Liver (tissue), 9 donors: ENCODE results near the gene AHRR. TPM values are rescaled to one million over a fixed set of nuclear protein-coding genes. Genes with fewer than 3 reads are reported as not detected.

Experiments used
- DNase-seq: peaks from one replicate; pipeline ENCODE4 v3.0.0-alpha.2; 2017; ENCODE audit warnings: low spot score
- H3K27ac ChIP-seq, 2 donors: one replicate each; pipeline ENCODE4 v1.7.0; 2013; ENCODE audit warnings: inconsistent platforms in 2 of 2, low read length in 2 of 2, control low read depth in 1 of 2, low read depth in 1 of 2, mild to moderate bottlenecking in 1 of 2
- H3K27me3 ChIP-seq, 4 donors: one replicate each; pipeline versions ENCODE4 v1.6.1 to v1.7.0; 2013; ENCODE audit warnings: low read length in 3 of 4, inconsistent platforms in 1 of 4, mild to moderate bottlenecking in 1 of 4, moderate library complexity in 1 of 4; ENCODE audit not compliant: control insufficient read depth in 4 of 4, insufficient read depth in 4 of 4
- H3K36me3 ChIP-seq, 4 donors: one replicate each; pipeline versions ENCODE4 v1.6.1 to v1.7.0; 2013; ENCODE audit warnings: low read length in 3 of 4, mild to moderate bottlenecking in 3 of 4, low read depth in 1 of 4, moderate library complexity in 1 of 4; ENCODE audit not compliant: control insufficient read depth in 4 of 4, insufficient read depth in 3 of 4
- H3K4me1 ChIP-seq, 4 donors: one replicate each; pipeline versions ENCODE4 v1.6.1 to v1.7.0; 2013; ENCODE audit warnings: low read length in 3 of 4, mild to moderate bottlenecking in 3 of 4, moderate library complexity in 1 of 4; ENCODE audit not compliant: control insufficient read depth in 4 of 4, insufficient read depth in 4 of 4
- H3K4me3 ChIP-seq, 3 donors: one replicate each; pipeline versions ENCODE4 v1.6.1 to v1.7.0; 2013; ENCODE audit warnings: low read length in 3 of 3, control low read depth in 1 of 3, low read depth in 1 of 3, mild to moderate bottlenecking in 1 of 3
- H3K9ac ChIP-seq, 2 donors: one replicate each; pipeline ENCODE4 v1.7.0; 2013; ENCODE audit warnings: low read length in 2 of 2, mild to moderate bottlenecking in 2 of 2, moderate library complexity in 2 of 2, control low read depth in 1 of 2, low read depth in 1 of 2
- H3K9me3 ChIP-seq, 4 donors: one replicate each; pipeline versions ENCODE4 v1.6.1 to v1.7.0; 2013; ENCODE audit warnings: low read length in 3 of 4; ENCODE audit not compliant: control insufficient read depth in 4 of 4
- ATF3 ChIP-seq: IDR thresholded peaks from 2 replicates; pipeline ENCODE4 v1.6.1; 2016; ENCODE audit warnings: antibody characterized with exemption
- EGR1 ChIP-seq, 2 donors: IDR thresholded peaks; 2 replicates each; pipeline ENCODE4 v1.6.1; 2016 to 2018; ENCODE audit warnings: antibody characterized with exemption in 2 of 2, low read depth in 2 of 2
- FOXA1 ChIP-seq: IDR thresholded peaks from 2 replicates; pipeline ENCODE4 v1.6.1; 2016; ENCODE audit warnings: antibody characterized with exemption
- FOXA2 ChIP-seq: IDR thresholded peaks from 2 replicates; pipeline ENCODE4 v1.6.1; 2016; ENCODE audit warnings: antibody characterized with exemption
- GABPA ChIP-seq, 2 donors: IDR thresholded peaks in 1 of 2; conservative IDR thresholded peaks in 1 of 2; 2 replicates each; pipeline ENCODE4 v1.6.1; 2016; ENCODE audit warnings: antibody characterized with exemption in 2 of 2, mild to moderate bottlenecking in 1 of 2, moderate library complexity in 1 of 2
- HNF4A ChIP-seq, 2 donors: conservative IDR thresholded peaks; 2 replicates each; pipeline ENCODE4 v1.6.1; 2016; ENCODE audit warnings: antibody characterized with exemption in 2 of 2, mild to moderate bottlenecking in 2 of 2
- HNF4G ChIP-seq: IDR thresholded peaks from 2 replicates; pipeline ENCODE4 v1.6.1; 2016; ENCODE audit warnings: antibody characterized with exemption
- JUND ChIP-seq, 2 donors: IDR thresholded peaks; 2 replicates each; pipeline ENCODE4 v1.6.1; 2016; ENCODE audit warnings: antibody characterized with exemption in 2 of 2
- NR2F2 ChIP-seq: IDR thresholded peaks from 2 replicates; pipeline ENCODE4 v1.6.1; 2016; ENCODE audit warnings: antibody characterized with exemption
- RAD21 ChIP-seq, 2 donors: IDR thresholded peaks; 2 replicates each; pipeline ENCODE4 v1.6.1; 2016; ENCODE audit warnings: antibody characterized with exemption in 2 of 2, mild to moderate bottlenecking in 2 of 2
- RXRA ChIP-seq, 2 donors: IDR thresholded peaks; 2 replicates each; pipeline ENCODE4 v1.6.1; 2017 to 2018; ENCODE audit warnings: antibody characterized with exemption in 2 of 2, mild to moderate bottlenecking in 1 of 2
- SP1 ChIP-seq: IDR thresholded peaks from 2 replicates; pipeline ENCODE4 v1.6.1; 2018; ENCODE audit warnings: antibody characterized with exemption, mild to moderate bottlenecking
- TAF1 ChIP-seq: conservative IDR thresholded peaks from 2 replicates; pipeline ENCODE4 v1.6.1; 2016; ENCODE audit warnings: antibody characterized with exemption, mild to moderate bottlenecking
- YY1 ChIP-seq: IDR thresholded peaks from 2 replicates; pipeline ENCODE4 v1.6.1; 2016; ENCODE audit warnings: antibody characterized with exemption, mild to moderate bottlenecking
- WGBS: extraction: QIAGEN DNeasy Blood & Tissue Kit; methylation state at CpG from one replicate; pipeline ENCODE4 v1.1.7; 2013; 5-methylcytosine and 5-hydroxymethylcytosine counted together
- polyA plus RNA-seq, 2 donors: library from polyadenylated mRNA; stranded (reverse) in 1 of 2; unstranded in 1 of 2; fragments of 200-250 nt in 1 of 2; fragments of >200 nt in 1 of 2; fragmentation: Nextera tagmentation in 1 of 2; extraction: Ambion mirVana in 1 of 2; gene quantifications; one replicate each; pipeline versions ENCODE4 v1.2.1 to v1.2.3, GENCODE V29; 2013 to 2015
- total RNA-seq, 2 donors: library from RNA; depleted of rRNA; stranded (reverse); fragments of >200 nt; gene quantifications; one replicate each; pipeline ENCODE4 v1.2.3, GENCODE V29; 2014
- TF ChIP-seq, protein P1 (sequence below): fragments of 150-350 bp; IDR thresholded peaks from 2 replicates; pipeline ENCODE4 v1.5.1; 2017; ENCODE audit warnings: improper control_type of control experiment, low read depth, low read length; ENCODE audit not compliant: missing input control
- TF ChIP-seq, protein P2 (sequence below): IDR thresholded peaks from 2 replicates; pipeline ENCODE4 v1.6.1; 2016; ENCODE audit warnings: antibody characterized with exemption
- TF ChIP-seq, protein P3 (sequence below): IDR thresholded peaks from 2 replicates; pipeline ENCODE4 v1.6.1; 2016; ENCODE audit warnings: antibody characterized with exemption
- TF ChIP-seq, protein P4 (sequence below): IDR thresholded peaks from 2 replicates; pipeline ENCODE4 v1.6.1; 2016; ENCODE audit warnings: antibody characterized with exemption, mild to moderate bottlenecking
- donor health status: healthy.
- donor health status: healthy.
- donor health status: healthy.
- donor health status: healthy.
- donor health status: healthy.

The AHRR gene
- total and polyA plus RNA-seq, 4 donors: 0.15 to 0.47 (median 0.24) TPM

GRCh38 chr5:446883-447263 lies 125.4 kb downstream of the AHRR start:
- H3K4me1 ChIP-seq: peaks cover 6 to 19% (median 17%) of the 10 kb centered on the region in 4 donors
- H3K9ac ChIP-seq: no peak overlapping the region
- no peak for DNase-seq
- TF ChIP-seq, protein P1, sequence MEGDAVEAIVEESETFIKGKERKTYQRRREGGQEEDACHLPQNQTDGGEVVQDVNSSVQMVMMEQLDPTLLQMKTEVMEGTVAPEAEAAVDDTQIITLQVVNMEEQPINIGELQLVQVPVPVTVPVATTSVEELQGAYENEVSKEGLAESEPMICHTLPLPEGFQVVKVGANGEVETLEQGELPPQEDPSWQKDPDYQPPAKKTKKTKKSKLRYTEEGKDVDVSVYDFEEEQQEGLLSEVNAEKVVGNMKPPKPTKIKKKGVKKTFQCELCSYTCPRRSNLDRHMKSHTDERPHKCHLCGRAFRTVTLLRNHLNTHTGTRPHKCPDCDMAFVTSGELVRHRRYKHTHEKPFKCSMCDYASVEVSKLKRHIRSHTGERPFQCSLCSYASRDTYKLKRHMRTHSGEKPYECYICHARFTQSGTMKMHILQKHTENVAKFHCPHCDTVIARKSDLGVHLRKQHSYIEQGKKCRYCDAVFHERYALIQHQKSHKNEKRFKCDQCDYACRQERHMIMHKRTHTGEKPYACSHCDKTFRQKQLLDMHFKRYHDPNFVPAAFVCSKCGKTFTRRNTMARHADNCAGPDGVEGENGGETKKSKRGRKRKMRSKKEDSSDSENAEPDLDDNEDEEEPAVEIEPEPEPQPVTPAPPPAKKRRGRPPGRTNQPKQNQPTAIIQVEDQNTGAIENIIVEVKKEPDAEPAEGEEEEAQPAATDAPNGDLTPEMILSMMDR: peak; percentile 49
- TF ChIP-seq RAD21 (IDR thresholded peaks at IDR 0.05) (peak; percentile 61 to 70), FOXA2 (no peak)
- peaks cover 0 to 8% (median 0%) of the 10 kb centered on the region in 4 donors for H3K9me3 ChIP-seq
- 57% methylated on average over 7 of the region's 7 CpGs for WGBS
- no peak overlapping the region for H3K4me3 ChIP-seq
- peaks cover 8 to 40% (median 26%) of the 10 kb centered on the region in 4 donors for H3K36me3 ChIP-seq
- no peak overlapping the region for H3K27ac ChIP-seq
- H3K27me3 ChIP-seq: no peaks in the 10 kb centered on the region

- DNase-seq: no peak
- TF ChIP-seq, protein P2, sequence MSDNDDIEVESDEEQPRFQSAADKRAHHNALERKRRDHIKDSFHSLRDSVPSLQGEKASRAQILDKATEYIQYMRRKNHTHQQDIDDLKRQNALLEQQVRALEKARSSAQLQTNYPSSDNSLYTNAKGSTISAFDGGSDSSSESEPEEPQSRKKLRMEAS: no peak
- TF ChIP-seq, protein P3, sequence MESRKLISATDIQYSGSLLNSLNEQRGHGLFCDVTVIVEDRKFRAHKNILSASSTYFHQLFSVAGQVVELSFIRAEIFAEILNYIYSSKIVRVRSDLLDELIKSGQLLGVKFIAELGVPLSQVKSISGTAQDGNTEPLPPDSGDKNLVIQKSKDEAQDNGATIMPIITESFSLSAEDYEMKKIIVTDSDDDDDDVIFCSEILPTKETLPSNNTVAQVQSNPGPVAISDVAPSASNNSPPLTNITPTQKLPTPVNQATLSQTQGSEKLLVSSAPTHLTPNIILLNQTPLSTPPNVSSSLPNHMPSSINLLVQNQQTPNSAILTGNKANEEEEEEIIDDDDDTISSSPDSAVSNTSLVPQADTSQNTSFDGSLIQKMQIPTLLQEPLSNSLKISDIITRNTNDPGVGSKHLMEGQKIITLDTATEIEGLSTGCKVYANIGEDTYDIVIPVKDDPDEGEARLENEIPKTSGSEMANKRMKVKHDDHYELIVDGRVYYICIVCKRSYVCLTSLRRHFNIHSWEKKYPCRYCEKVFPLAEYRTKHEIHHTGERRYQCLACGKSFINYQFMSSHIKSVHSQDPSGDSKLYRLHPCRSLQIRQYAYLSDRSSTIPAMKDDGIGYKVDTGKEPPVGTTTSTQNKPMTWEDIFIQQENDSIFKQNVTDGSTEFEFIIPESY: no peak
- no peak for TF ChIP-seq YY1
- TF ChIP-seq RXRA (IDR thresholded peaks at IDR 0.05): no peak
- no peak for TF ChIP-seq TAF1
- TF ChIP-seq, protein P4, sequence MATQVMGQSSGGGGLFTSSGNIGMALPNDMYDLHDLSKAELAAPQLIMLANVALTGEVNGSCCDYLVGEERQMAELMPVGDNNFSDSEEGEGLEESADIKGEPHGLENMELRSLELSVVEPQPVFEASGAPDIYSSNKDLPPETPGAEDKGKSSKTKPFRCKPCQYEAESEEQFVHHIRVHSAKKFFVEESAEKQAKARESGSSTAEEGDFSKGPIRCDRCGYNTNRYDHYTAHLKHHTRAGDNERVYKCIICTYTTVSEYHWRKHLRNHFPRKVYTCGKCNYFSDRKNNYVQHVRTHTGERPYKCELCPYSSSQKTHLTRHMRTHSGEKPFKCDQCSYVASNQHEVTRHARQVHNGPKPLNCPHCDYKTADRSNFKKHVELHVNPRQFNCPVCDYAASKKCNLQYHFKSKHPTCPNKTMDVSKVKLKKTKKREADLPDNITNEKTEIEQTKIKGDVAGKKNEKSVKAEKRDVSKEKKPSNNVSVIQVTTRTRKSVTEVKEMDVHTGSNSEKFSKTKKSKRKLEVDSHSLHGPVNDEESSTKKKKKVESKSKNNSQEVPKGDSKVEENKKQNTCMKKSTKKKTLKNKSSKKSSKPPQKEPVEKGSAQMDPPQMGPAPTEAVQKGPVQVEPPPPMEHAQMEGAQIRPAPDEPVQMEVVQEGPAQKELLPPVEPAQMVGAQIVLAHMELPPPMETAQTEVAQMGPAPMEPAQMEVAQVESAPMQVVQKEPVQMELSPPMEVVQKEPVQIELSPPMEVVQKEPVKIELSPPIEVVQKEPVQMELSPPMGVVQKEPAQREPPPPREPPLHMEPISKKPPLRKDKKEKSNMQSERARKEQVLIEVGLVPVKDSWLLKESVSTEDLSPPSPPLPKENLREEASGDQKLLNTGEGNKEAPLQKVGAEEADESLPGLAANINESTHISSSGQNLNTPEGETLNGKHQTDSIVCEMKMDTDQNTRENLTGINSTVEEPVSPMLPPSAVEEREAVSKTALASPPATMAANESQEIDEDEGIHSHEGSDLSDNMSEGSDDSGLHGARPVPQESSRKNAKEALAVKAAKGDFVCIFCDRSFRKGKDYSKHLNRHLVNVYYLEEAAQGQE: no peak
- TF ChIP-seq ATF3: no peak
- no peak for TF ChIP-seq HNF4A (conservative IDR thresholded peaks at IDR 0.05)
- TF ChIP-seq GABPA (IDR thresholded peaks at IDR 0.05 in 1 of 2, conservative IDR thresholded peaks at IDR 0.05 in 1 of 2): no peak
- TF ChIP-seq SP1: no peak
- no peak for TF ChIP-seq JUND (IDR thresholded peaks at IDR 0.05)
- TF ChIP-seq NR2F2: no peak
- TF ChIP-seq HNF4G: no peak
- TF ChIP-seq, protein P1: no peak
- no peak for TF ChIP-seq FOXA1
- TF ChIP-seq FOXA2: no peak
- TF ChIP-seq EGR1 (IDR thresholded peaks at IDR 0.05; ENCODE audit: low read depth in 2 of 2): no peak
- no peak for TF ChIP-seq RAD21 (IDR thresholded peaks at IDR 0.05)
- no peak overlapping the region for H3K9ac ChIP-seq
- H3K36me3 ChIP-seq: peaks cover 8 to 45% (median 32%) of the 10 kb centered on the region in 4 donors
- H3K4me1 ChIP-seq: peaks cover 4 to 12% (median 12%) of the 10 kb centered on the region in 4 donors
- H3K9me3 ChIP-seq: peaks cover 0 to 14% (median 0%) of the 10 kb centered on the region in 4 donors
- H3K27me3 ChIP-seq: no peaks in the 10 kb centered on the region
- H3K4me3 ChIP-seq: no peak overlapping the region
- no peak overlapping the region for H3K27ac ChIP-seq
- WGBS: 95% methylated on average over 21 of the region's 21 CpGs
These were observed 126.0 kb downstream of the AHRR start for GRCh38 chr5:447501-447900.
